ENCODE measurements around the gene COPZ1. TPM values are rescaled to one million over a fixed set of nuclear protein-coding genes. Genes with fewer than 3 reads are reported as not detected.

COPZ1 gene
- total and polyA plus RNA-seq, 9 of the 15 experiments (the other 6 are each of a cell fraction or from before 2014, with no cell fraction given): 137 to 487 (median 233) TPM

- TF ChIP-seq ATF6 (CRISPR knock-in tag; IDR thresholded peaks at IDR 0.05): no peak
- TF ChIP-seq AFF4 (CRISPR knock-in tag; IDR thresholded peaks at IDR 0.05): no peak
- TF ChIP-seq SAP30 (IDR thresholded peaks at IDR 0.05; ENCODE audit: borderline replicate concordance, insufficient read depth, low read depth, low read length, poor library complexity, severe bottlenecking): no peak
- TF ChIP-seq BHLHE40 (IDR thresholded peaks at IDR 0.05; ENCODE audit: low read length): peak; percentile 24; the same call in 1 of the 2 replicates
- no peak for TF ChIP-seq SRSF3 (IDR thresholded peaks at IDR 0.05; ENCODE audit: insufficient read depth, low read length)
- no peak for TF ChIP-seq NFIX (CRISPR knock-in tag; IDR thresholded peaks at IDR 0.05; ENCODE audit: low read depth)
- TF ChIP-seq NFXL1 (CRISPR knock-in tag; IDR thresholded peaks at IDR 0.05): no peak
- 0 out of 2 replicates have a peak, but pooled peaks have one; percentile 14 for TF ChIP-seq CGGBP1 (CRISPR knock-in tag; IDR thresholded peaks at IDR 0.05)
- 0 out of 2 replicates have a peak, but pooled peaks have one; percentile 56 for TF ChIP-seq FOXP4 (CRISPR knock-in tag; IDR thresholded peaks at IDR 0.05; ENCODE audit: borderline replicate concordance)
- TF ChIP-seq NR0B1 (IDR thresholded peaks at IDR 0.05; ENCODE audit: partially characterized antibody): no peak
- no peak for TF ChIP-seq SFPQ (IDR thresholded peaks at IDR 0.05; ENCODE audit: low read depth, low read length)
- peak; percentile 79 for TF ChIP-seq TBP (optimal IDR thresholded peaks at IDR 0.05; ENCODE audit: low read depth, low read length)
Measured at GRCh38 chr12:54324617-54325441, at the start of gene COPZ1 (continued).
